ENCODE results near the gene ST6GALNAC5. TPM values are rescaled to one million over a fixed set of nuclear protein-coding genes. Genes with fewer than 3 reads are reported as not detected.
A peak's percentile ranks its signal among the peaks of the same experiment; 100 is the strongest.

ST6GALNAC5 gene
- polyA plus RNA-seq, 4 donors: 3.3 to 4.5 (median 4.2) TPM

DNA sequence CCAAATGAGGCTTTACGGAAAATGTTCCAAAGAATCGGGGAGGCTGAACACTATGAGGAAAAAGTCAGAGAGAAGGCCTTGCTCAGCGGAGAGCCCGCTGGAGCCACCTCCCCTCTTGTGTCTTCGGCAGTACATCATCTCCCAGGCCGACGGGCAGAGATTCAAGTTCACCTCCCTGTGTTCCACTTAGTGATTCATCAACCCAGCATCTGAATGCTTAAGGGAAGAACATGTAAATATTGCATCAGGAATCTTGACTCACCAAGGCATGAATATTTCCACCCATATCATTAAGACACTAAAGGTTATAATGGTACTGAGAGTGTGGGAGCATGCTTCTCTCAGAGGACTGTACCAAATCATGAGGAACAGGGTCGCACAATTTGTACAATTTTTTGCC lies 172.5 kb downstream of the ST6GALNAC5 start:
- DNase-seq (ENCODE audit: low read depth in 4 of 4, low spot score in 3 of 4): no peak

DNA sequence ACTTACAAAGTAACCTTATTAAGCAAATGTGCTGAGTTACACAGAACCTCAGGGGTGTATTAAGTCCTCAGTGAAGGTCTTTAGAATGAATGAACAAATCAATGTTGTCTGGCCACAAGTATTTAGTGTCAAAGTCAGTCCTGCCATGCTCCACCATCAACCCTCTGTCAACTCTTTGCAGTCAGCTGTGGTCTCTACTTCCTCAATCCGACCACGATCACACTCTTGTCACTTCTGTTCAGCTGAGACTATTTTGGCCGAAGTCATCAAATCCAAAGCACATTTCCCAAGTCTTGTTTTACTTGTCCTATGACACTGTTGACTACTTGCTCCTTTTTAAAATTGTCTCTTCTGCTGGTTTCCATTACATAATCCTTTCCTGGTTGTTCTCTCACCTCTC lies 173.5 kb downstream of the ST6GALNAC5 start:
- DNase-seq (ENCODE audit: low read depth in 4 of 4, low spot score in 3 of 4): no peak

DNA sequence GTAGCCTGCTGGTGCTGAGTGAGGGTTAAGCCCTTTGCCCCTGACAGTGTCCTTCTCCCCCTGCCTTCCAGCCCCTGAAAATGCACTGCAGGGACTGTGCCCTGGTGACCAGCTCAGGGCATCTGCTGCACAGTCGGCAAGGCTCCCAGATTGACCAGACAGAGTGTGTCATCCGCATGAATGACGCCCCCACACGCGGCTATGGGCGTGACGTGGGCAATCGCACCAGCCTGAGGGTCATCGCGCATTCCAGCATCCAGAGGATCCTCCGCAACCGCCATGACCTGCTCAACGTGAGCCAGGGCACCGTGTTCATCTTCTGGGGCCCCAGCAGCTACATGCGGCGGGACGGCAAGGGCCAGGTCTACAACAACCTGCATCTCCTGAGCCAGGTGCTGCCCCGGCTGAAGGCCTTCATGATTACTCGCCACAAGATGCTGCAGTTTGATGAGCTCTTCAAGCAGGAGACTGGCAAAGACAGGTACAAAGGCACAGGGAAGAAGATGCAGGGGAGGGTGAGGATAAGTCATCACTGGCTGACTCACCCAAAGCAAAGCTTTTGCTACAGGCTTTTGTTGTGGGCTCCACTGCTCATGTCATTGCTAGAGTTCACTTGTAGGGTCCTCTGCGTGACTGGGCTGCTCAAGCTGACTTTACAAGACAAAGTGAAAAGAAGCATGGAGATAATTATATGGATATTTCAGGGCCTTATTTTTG lies 177.0 kb downstream of the ST6GALNAC5 start:
- no peak for DNase-seq (ENCODE audit: low read depth in 4 of 4, low spot score in 3 of 4)

DNA sequence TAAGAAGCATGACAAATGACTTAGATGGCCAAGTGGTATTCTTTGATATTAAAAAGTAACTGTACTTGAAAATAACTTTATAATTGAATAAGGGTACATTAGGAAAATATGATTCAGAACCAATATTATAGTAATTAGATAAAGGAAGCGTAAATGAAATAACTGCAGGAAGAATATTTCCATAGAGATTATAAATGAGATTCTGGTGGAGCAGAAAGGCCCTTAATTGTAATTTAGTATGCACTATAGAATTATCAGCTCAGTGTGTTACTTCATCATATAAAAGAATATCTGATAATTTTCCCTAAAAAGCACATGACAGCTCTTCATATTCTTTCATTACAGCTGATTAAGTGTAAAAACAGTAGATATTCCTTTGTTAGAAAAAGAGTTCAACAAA lies 180.3 kb downstream of the ST6GALNAC5 start:
- no peak for DNase-seq (ENCODE audit: low read depth in 4 of 4, low spot score in 3 of 4)

DNA sequence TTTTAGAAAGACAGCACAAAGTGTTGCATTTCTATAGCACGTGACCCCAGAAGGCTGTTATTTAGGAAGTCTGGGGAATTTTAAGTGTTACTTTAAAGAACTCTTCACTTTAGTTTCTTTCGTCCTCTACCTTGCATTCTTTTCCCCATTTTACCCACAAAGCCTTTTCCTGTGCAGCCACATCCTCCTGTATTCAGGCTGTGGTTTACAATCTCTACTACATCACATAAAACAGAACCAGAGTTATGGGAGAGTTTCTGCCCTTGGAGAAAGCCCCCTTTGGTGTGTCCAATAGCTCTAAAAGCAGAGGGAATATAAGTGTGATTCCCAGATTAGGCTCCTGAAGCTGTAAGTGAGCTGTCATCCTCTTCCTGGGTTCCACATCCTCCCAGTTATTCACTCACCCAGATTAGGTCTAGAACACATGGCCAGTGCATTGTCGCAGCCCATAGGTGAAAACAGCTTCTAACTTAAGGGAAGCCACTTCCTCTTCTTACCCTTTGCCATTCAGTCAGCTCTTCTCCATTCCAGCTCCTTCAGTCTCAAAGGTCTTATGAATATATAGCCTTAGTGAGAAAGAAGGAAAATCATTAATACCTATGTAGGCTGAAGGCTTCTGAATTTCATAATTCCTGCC lies 180.8 kb downstream of the ST6GALNAC5 start:
- DNase-seq (ENCODE audit: low read depth in 4 of 4, low spot score in 3 of 4): no peak

DNA sequence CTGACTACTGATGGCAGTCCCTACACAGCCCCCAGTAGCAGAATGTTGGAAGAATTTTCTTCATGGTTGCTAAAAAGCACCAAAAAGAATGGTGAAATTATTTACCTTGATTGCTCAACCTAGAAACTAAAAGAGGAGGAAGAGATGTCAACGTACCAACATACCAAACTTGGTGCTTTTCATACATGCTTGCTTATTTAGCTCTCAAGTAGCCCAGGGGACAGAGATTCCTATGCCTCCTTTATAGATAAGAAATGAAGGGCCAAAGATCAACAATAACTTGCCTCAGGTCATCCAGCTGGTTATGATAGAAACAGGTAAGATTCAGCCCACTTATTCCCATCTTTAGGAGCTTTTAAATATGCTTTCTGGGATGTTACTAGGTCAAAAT lies 181.3 kb downstream of the ST6GALNAC5 start:
- no peak for DNase-seq (ENCODE audit: low read depth in 4 of 4, low spot score in 3 of 4)

DNA sequence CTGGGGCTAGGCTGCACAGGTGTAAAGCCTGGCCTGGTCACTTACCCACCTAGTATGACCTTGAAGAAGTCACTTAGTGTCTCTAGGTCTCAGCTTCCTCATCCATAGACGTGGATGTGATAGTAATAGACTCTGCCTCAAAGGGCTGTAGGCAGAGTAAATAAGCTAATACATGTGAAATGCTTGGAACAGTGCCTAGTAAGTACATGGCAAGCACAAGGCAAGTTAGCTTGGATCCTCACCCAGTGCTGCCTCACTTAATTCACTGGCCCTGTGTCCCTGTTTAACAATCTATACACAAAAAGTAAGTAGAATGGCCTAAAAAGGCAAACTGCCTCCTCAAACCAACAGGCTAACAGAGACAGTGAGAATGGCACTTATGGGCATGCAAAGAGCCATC lies 184.1 kb downstream of the ST6GALNAC5 start:
- DNase-seq (ENCODE audit: low read depth in 4 of 4, low spot score in 3 of 4): no peak

DNA sequence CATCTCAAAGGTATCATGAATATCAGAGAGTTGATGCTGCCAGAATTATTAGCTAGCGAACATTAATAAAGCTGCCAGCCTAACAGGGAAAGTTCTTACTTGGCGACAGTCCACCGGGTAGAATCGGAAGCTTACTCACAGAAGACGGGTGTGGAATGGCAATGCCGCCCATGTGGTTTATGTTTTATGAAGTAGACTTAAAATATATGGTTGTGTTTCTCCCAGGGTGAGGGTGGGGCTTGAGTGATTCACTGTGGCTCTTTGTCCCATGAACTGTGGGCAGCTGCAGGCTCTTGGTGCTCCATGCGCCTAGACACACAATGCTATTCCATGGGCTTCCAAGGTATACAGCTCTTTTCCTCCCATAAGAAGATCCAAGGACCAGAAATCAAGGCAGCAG lies 189.2 kb downstream of the ST6GALNAC5 start:
- DNase-seq (ENCODE audit: low read depth in 4 of 4, low spot score in 3 of 4): no peak

DNA sequence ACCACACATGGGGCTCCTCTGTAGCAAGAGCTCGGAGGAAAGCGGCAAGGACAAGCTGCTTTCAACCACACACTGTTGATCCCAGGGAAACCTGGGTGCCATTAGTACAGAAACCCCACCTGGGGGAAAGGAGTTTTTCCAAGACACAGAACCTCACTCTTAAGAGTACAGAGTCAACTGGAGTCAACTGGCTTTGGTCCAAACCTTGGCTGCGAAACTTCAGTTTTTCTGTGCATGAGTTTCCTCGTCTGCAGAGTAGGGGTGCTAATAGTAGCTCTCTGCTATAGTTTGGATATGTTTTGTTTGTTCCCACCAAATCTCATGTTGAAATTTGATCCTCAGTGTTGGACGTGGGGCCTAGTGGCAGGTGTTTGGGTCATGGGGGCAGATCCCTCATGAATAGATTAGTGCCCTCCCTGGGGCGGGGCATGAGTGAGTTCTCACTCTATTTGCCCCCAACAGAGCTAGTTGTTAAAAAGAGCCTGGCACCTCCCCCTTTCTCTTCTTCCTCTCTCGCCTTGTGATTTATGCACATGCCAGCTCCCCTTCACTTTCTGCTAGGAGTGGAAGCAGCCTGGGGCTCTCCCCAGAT lies 190.8 kb downstream of the ST6GALNAC5 start:
- no peak for DNase-seq (ENCODE audit: low read depth in 4 of 4, low spot score in 3 of 4)

DNA sequence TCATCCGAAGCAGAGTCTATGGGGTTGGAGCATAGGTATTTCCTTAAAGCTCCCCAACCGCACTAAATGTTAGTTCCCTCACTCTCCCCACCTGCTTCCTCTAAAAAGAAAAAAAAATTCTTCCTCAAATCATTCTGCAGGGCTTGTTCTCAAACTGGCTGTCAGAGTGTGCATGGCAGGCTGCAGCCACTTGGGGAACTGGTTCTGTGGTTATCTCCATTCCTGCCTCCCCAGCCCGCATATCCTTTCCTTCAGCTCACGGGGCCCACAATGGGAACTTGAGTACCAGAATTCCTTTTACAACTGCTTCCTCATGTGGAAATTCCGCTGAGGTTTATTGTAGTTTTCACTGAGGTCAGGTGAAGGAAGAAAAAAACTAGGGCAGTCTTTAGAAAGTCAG lies 192.7 kb downstream of the ST6GALNAC5 start:
- no peak for DNase-seq (ENCODE audit: low read depth in 4 of 4, low spot score in 3 of 4)

DNA sequence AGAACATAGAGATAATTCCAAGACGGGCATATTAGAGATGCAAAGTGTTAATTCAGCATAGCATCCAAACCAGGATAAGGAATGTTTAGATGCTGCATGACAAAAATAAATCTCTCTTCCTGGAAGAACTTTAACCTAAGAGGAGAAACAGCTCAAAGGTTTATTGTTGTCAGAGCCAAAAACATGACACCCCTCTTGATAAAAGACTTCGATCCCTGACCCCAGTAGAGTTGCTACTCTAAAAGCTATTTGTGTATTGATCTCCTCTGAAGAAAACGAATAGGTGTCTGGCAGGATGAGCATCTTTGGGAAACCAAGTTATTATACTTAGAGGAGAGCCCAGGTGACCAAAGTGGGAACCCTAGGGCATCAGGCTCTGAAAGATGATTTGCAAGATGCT lies 193.9 kb downstream of the ST6GALNAC5 start:
- no peak for DNase-seq (ENCODE audit: low read depth in 4 of 4, low spot score in 3 of 4)

DNA sequence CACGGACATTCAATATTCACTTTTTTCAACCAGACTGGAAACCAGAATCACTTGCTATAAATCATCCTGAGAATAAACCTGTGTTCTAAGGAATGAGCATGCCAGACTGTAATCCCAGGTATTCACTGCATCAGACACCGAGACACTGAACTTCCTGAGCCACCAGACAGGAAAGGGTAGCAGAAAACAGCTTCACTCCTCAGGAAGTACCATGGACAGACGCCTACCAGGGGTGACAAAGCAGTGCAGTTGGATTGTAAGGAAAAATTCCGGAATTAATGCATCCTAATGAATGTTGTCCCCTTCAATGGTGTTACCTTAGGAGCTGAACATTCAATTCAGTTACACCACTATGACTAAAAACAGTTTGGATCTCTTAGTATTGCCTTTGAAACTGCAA lies 195.8 kb downstream of the ST6GALNAC5 start:
- no peak for DNase-seq (ENCODE audit: low read depth in 4 of 4, low spot score in 3 of 4)

DNA sequence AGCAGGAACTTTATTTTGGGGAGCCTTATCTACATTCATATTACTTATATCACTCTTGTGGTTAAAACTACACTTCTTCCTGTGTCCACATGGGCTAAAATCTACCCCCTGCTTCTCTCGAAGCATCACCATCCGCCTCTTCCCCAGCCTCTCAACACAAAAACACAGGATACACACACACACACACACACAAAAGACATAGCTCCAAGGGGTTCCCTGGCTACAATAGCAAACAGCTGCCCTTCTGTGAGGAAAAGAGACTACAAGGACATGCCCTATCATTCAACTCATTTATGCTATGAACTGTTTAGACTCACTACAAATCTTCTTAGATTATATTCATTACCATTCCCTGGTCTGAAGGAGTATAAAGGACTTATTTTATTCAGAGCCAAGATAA lies 197.0 kb downstream of the ST6GALNAC5 start:
- DNase-seq (ENCODE audit: low read depth in 4 of 4, low spot score in 3 of 4): no peak

DNA sequence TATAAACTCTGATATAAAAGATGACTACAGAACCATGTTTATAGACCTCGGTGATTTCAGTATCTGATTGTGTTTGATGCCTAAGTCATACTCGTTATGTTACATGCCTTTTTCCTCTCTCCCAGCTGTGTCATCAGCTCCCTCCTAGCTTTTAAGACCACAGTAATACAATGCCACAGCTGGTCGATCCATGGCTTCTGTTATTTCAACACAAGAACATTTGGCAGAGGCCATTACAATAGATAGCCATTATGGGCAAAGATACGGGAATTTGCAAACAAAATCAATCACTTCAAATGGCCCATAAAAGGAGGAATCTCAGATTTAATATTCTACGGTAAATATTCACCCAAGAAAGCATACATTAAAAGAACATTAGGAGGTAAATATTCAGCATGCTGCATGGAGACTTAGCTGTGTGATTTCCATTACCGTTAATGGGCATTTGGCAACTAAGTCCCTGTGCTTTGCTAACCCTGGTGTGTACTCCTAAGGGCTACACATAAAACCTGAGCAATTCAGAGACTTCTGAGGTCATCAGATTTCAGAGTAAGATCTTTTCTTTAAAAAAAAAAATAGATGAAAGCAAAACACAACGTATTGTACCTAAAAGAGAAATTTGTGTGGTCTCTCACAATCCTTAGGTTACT lies 198.5 kb downstream of the ST6GALNAC5 start:
- no peak for DNase-seq (ENCODE audit: low read depth in 4 of 4, low spot score in 3 of 4)

DNA sequence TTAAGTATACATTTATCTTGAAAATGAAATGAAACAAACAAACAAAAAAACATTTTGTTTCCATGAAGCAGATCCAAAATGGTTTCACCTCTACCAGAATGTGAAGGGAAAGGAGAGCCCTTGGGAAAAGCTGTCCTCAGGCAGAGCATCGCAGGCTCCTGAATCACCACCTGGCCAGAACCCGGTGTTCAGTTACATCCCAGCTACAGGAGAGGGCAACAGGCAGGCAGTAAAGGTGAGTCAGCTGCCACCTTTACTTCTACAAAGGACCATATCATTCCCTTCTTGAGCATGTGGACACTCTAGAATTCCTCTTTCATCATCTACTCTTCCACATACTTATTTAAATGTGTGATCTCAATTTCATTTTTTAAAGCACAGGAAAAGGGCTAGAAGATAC lies 200.7 kb downstream of the ST6GALNAC5 start:
- no peak for DNase-seq (ENCODE audit: low read depth in 4 of 4, low spot score in 3 of 4)

DNA sequence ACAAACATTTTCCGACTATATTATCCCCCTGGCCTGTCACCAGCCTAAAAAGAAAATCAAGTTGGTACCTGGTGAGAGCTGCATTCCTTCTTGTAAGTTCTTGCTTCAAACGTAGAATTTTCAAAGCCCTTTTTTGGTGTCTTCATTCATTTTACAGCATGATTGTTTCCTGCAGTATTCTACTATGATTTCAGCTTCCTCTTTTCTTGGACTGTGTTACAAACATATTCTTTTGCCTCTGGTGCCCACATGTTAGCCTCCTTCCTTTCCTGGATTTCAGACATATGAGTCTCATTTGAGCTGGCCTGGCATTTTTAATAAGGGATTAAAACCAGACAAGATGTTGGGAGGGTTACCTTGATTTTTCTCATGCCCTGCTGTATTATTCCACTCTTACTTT lies 209.5 kb downstream of the ST6GALNAC5 start:
- DNase-seq (ENCODE audit: low read depth in 4 of 4, low spot score in 3 of 4): no peak

DNA sequence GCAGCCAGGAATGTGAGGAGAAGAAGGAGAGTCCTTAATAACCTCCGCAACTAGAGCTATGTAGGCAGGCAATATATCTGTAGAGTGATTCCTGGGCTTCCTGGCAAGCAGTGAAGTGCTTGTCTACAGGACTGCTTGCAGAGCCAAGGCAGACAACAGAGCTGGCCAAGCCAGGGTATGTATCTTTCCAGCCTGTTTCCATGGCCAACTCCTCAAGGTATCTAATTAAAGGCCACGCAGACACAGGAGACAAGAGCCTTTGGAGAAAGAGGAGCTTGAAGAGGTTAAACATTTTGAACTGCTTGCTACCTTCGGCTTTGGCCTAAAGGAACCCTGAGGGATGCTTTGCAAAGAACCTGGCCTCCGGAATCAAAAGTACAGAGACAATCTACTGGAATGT lies 214.6 kb downstream of the ST6GALNAC5 start:
- no peak for DNase-seq (ENCODE audit: low read depth in 4 of 4, low spot score in 3 of 4)

DNA sequence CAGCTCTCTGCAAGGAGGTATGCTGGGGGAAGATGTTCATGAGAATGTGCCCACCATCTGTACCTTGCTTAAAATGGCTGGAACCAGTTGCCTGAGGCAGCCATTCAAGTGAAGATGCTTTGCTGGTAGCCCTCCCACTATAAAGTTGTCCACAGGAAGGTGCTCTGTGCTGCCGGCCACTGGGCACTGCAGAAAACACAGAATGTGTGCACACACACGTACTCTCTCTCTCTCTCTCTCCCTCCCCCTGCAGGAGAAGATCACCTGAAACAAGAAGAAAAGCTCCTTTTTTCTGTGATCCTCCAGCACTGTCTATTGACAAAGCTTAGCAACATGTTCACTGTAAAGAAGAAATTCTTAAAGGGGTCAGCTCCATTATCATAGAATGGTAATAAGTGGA lies 217.2 kb downstream of the ST6GALNAC5 start:
- DNase-seq (ENCODE audit: low read depth in 4 of 4, low spot score in 3 of 4): no peak

DNA sequence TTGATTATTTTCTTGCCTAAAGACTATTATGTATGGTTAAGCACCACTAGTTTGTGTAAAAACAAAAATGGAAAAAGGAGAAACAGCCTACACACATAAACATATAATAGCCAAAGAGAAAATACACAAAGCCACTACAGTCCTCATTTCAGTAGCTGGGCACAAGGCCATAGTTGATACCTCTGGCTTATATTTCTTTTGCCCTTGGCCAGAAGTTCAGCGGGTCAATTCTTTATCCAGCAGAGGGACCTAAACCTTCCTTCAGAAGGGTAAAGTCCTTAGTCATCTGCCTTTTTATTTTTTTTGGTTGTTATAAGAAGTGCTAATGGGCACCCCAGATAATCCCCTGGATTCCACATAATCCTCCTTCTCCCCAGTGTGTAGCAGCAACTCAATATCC lies 217.8 kb downstream of the ST6GALNAC5 start:
- no peak for DNase-seq (ENCODE audit: low read depth in 4 of 4, low spot score in 3 of 4)

DNA sequence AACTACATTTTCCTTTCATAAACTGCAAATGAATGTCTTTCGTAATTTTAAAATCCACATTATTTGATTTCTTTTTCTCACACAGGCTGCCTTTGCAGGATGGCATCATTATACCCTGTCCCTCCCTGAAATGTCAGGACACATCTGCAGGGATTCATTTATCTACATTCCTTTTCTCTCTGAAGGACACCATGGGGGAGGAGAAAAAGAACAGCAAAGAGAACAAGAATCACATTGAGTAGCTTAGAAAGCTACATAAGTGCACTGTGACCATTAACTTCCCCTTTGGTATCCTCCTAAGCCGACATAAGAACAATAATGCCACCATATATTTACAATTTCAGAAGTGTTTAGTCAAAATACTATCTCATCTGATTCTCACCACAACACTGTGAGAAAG lies 222.5 kb downstream of the ST6GALNAC5 start:
- no peak for DNase-seq (ENCODE audit: low read depth in 4 of 4, low spot score in 3 of 4)

DNA sequence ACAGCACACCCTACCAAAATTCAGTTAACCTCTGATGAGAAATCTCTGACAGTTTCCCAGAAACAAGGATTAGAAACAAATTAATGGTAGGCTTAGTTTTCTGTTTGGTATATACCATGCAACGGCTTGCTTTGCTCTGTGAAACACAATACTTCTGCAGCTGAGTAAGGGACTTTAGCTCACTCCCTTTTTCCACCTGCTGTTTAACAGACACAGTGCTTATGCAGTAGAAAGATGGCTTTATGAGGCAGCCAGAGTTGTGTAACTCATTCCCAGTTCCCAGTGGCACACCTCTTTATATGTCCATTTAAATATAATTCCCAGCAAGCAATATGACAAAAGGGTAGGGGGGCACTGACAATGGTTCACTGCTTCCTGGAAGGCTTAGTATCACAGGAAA lies 228.0 kb downstream of the ST6GALNAC5 start:
- peak in 1 of 4 donors; percentile 5 for DNase-seq (ENCODE audit: low read depth in 4 of 4, low spot score in 3 of 4)

Data from right renal pelvis (tissue), 4 donors.